Measurements from ENCODE around the gene HOXD9. TPM values are rescaled to one million over a fixed set of nuclear protein-coding genes. Genes with fewer than 3 reads are reported as not detected.

The HOXD9 gene
- total RNA-seq, 1 experiment from 2014 or later, result not detected

- no peak within 1 kb of the TSS for H3K27ac Mint-ChIP-seq
- H3K27me3 Mint-ChIP-seq (ENCODE audit: low read depth), result peaks cover 97% of the 10 kb centered on the region
- no peak within 1 kb of the TSS for H4K5ac ChIP-seq (ENCODE audit: insufficient read length, low read depth, low read length)
- H3K4ac ChIP-seq (ENCODE audit: low read depth, low read length), result no peak within 1 kb of the TSS
- no peak within 1 kb of the TSS for H3K23ac ChIP-seq (ENCODE audit: insufficient read length, low read depth, low read length)
- TF ChIP-seq CTCF (conservative IDR thresholded peaks at IDR 0.05), result no peak
- WGBS (ENCODE audit: extremely low coverage, insufficient read length, low lambda C conversion rate), result no CpG with 5 or more reads among the region's 95 CpGs
- peaks cover 0 to 3% (median 0%) of the 10 kb centered on the region in 3 experiments; a peak in 2 of 7 replicates for H3K36me3 Mint-ChIP-seq (ENCODE audit: insufficient read depth in 1 of 3, low read depth in 3 of 3)
- H2BK12ac ChIP-seq (ENCODE audit: insufficient read length, low read depth, low read length), result no peak within 1 kb of the TSS
- no peak within 1 kb of the TSS for H2AFZ ChIP-seq (ENCODE audit: low read length)
- H3K79me1 ChIP-seq (ENCODE audit: insufficient read depth, low read depth, low read length, poor library complexity, severe bottlenecking), result no peaks in the 10 kb centered on the region
- no peak within 1 kb of the TSS for H3K56ac ChIP-seq (ENCODE audit: insufficient read length, low read depth, low read length)
- no peak within 1 kb of the TSS for H3K18ac ChIP-seq (ENCODE audit: insufficient read length, low read depth, low read length)
- no peak within 1 kb of the TSS for H3K9ac ChIP-seq (ENCODE audit: extremely low read depth, insufficient read length, low read length)
- no peak within 1 kb of the TSS for H3K27ac ChIP-seq (ENCODE audit: insufficient read length, low read depth, low read length)
- peaks cover 84% of the 10 kb centered on the region for H3K27me3 ChIP-seq (ENCODE audit: insufficient read depth, low read length)
- H2BK5ac ChIP-seq (ENCODE audit: insufficient read length, low read length), result no peak within 1 kb of the TSS
- no peaks in the 10 kb centered on the region for H4K20me1 ChIP-seq (ENCODE audit: control insufficient read depth, insufficient read depth, insufficient read length)
- no peaks in the 10 kb centered on the region for H3K23me2 ChIP-seq (ENCODE audit: insufficient read length, low read depth, low read length, poor library complexity, severe bottlenecking)
- no peak within 1 kb of the TSS for H4K8ac ChIP-seq (replicated peaks; ENCODE audit: insufficient read length, low read depth, low read length)
- H3K4me1 ChIP-seq (ENCODE audit: insufficient read depth, low read length), result peaks cover 3% of the 10 kb centered on the region; the same call in 1 of the 2 replicates
- no peak within 1 kb of the TSS for H2AK5ac ChIP-seq (ENCODE audit: insufficient read length, low read length)
- no peak within 1 kb of the TSS for H3K14ac ChIP-seq (ENCODE audit: insufficient read depth, low read length)
- no peak within 1 kb of the TSS for H3T11ph ChIP-seq (ENCODE audit: low read length)
- no peaks in the 10 kb centered on the region for H3K9me3 ChIP-seq (ENCODE audit: control insufficient read depth, low read depth, low read length)
- no peak within 1 kb of the TSS for H2BK20ac ChIP-seq (ENCODE audit: low read depth, low read length, poor library complexity, severe bottlenecking)
- H2BK120ac ChIP-seq (ENCODE audit: low read depth, low read length, poor library complexity, severe bottlenecking), result no peak within 1 kb of the TSS
- peak within 1 kb of the TSS; percentile 43 for H3K4me2 ChIP-seq (ENCODE audit: insufficient read depth, insufficient read length, low read length)
- no peaks in the 10 kb centered on the region for H3K79me2 ChIP-seq (ENCODE audit: insufficient read depth, low read length)
- H3K4me1 Mint-ChIP-seq, result peaks cover 21 to 34% of the 10 kb centered on the region in 2 experiments
- peak; percentile 86 for DNase-seq
- H3K9me3 Mint-ChIP-seq, result peaks cover 8 to 25% of the 10 kb centered on the region in 2 experiments; a peak in 4 of 5 replicates
- H3K4me3 Mint-ChIP-seq, result peak within 1 kb of the TSS; percentile 40 to 73
- no peak within 1 kb of the TSS for H2BK15ac ChIP-seq (ENCODE audit: low read depth, low read length)
- H4K91ac ChIP-seq (ENCODE audit: insufficient read length, low read depth, low read length), result no peak within 1 kb of the TSS
Measured at GRCh38 chr2:176092270-176093144, 30.0 kb upstream of the HOXD9 start, which contains the start of gene HOXD13. TSS of gene HOXD13 (plus strand) at chr2:176092721. CDS start at chr2:176092891, 170 bp downstream.

Data from H9 (cell line).